GM12892 (cell line): Measurements from ENCODE around the gene C22orf42.

Experiments
- DNase-seq: peaks from one replicate; pipeline ENCODE4 v3.0.0; 2011; ENCODE audit not compliant: insufficient read length
- FAIRE-seq: peaks from 2 replicates; lab custom pipeline; 2011; peaks lifted over from hg19 to GRCh38; lab: Jason Lieb, UNC
- POLR2A ChIP-seq: IDR thresholded peaks from 2 replicates; pipeline ENCODE4 v1.6.1; 2011; ENCODE audit warnings: low read depth, low read length, control low read depth
- POLR2AphosphoS5 ChIP-seq: IDR thresholded peaks from 2 replicates; pipeline ENCODE4 v1.6.1; 2011; ENCODE audit warnings: low read depth, low read length, control low read depth
- TAF1 ChIP-seq: IDR thresholded peaks from 2 replicates; pipeline ENCODE4 v1.6.1; 2011; ENCODE audit warnings: low read depth, mild to moderate bottlenecking, control low read depth, low read length, borderline replicate concordance

C22orf42 gene

GRCh38 chr22:32119568-32120235 lies 39.4 kb downstream of the C22orf42 start:
- DNase-seq (no peak), FAIRE-seq (no peak)
- no peak for TF ChIP-seq POLR2AphosphoS5
- no peak for TF ChIP-seq TAF1
- TF ChIP-seq POLR2A = no peak

GRCh38 chr22:32112380-32112779 lies 46.7 kb downstream of the C22orf42 start:
- TF ChIP-seq POLR2AphosphoS5 (no peak), POLR2A (no peak), TAF1 (no peak)
- DNase-seq (no peak), FAIRE-seq (no peak)

GRCh38 chr22:32106930-32107329 lies 52.2 kb downstream of the C22orf42 start:
- DNase-seq = no peak
- TF ChIP-seq TAF1 = no peak
- TF ChIP-seq POLR2AphosphoS5 = no peak
- no peak for TF ChIP-seq POLR2A
- no peak for FAIRE-seq

GRCh38 chr22:32103658-32104315 lies 55.3 kb downstream of the C22orf42 start:
- DNase-seq (no peak), FAIRE-seq (no peak)
- no peak for TF ChIP-seq TAF1
- TF ChIP-seq POLR2AphosphoS5 = no peak
- TF ChIP-seq POLR2A = no peak

- TF ChIP-seq POLR2A = no peak
- TF ChIP-seq TAF1 = no peak
- TF ChIP-seq POLR2AphosphoS5 = no peak
- no peak for DNase-seq
Observed at GRCh38 chr22:32100711-32101110, 58.4 kb downstream of the C22orf42 start.

More at GRCh38 chr22:32100711-32101110, 58.4 kb downstream of the C22orf42 start:
- FAIRE-seq = no peak
